ENCODE data around the gene BHLHA9.
"Not testable (repeated sequence)": the region's sequence is repeated elsewhere in the genome, so short reads cannot be mapped to it uniquely, and the experiment has no call there.

BHLHA9 gene

DNA sequence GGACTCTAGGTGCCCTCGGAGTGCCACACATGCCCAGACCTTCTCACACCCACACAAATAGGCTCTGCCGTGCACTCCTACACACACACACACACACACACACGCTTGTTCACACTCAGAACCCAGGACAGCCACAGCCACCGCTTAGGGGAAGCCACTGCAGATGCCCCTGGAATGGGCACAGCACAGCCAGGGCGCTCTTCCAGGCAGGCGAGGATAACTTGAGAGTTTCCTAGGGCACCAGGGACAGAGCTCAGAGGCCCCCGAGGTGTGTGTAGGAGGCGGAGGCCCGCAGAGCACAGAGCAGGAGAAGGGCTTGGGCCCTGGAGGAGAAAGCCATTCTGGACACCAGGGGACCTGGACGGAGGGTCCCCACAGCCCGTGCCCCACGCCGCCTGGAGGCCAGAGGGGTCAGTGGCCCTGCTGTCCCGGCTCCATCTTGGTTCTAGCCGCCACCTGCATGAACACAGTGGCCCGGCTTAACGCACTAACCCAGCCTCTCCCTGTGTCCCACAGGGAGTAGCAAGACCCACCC lies 30.2 kb downstream of the BHLHA9 start:
- DNase-seq (ENCODE audit: low spot score) (no peak), FAIRE-seq (no peak)

GRCh38 chr17:1301546-1301945 lies 31.3 kb downstream of the BHLHA9 start:
- FAIRE-seq (no peak), DNase-seq (ENCODE audit: low spot score) (no peak)

DNA sequence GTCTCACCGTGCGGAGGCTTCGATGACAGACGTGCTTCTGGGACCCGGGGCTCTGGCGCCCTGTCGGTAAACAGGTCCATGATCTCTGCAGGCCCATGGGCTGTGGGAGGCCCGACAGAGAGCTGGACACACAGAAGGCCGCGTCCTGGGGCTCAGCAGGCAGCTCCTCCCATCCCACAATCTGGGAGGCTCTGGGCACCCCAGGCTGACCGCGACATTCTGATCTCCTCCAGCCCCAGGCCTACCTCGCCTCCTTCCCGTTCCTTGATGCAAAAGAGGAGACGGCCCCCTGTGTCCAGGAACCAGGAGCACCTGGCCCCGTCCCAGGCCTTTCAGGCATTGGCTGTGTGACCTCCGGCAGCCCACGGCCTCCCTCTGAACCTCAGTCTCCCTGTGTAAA lies 32.5 kb downstream of the BHLHA9 start:
- no peak for FAIRE-seq

GRCh38 chr17:1304522-1304921 lies 34.3 kb downstream of the BHLHA9 start:
- no peak for FAIRE-seq
- DNase-seq (ENCODE audit: low spot score): no peak

More for the DNA sequence above, 32.5 kb downstream of the BHLHA9 start:
- DNase-seq (ENCODE audit: low spot score): no peak

DNA sequence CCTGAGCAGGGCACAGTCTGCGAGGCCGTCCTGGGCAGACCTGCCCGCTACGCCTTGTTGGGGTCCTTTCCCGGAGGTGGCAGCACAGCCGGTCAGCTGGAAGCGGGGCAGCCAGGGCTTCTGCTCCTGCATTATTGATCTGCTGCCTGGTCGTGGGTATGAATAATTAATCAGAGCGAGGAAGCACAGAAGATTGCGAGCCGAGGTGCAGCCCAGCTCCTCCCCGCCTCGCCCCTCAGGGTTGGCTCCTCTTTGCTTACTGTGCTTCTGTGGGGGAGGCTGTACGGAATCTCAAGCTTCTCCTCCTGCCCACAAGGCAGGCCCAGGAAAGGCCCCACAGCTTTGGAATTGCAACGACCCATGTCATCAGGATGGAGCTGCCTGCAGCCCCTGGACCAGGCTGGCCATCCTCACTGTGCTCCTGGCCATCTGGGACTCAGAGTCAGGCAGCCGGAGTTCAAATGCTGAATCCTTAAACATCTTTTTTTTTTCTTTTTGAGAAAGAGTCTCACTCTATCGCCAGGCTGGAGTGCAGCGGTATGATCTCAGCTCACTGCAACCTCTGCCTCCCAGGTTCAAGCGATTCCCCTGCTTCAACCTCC lies 34.8 kb downstream of the BHLHA9 start:
- FAIRE-seq (no peak), DNase-seq (ENCODE audit: low spot score) (no peak)

DNA sequence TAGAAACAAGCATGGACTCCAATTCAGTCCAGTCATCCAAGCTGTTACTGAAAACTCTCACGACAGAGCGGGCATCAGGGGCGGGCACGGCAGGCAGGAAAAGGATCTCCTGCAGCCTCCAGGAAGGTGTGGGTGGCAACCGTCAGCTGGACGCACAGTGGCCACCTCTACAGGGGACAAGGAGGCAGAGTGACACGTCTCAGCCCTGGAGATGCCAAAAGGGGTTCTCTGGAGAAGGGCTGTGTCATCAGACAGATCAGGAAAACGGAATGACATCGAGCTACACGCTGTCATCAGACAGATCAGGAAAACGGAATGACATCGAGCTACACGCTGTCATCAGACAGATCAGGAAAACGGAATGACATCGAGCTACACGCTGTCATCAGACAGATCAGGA lies 37.6 kb downstream of the BHLHA9 start:
- not testable (repeated sequence) for DNase-seq (ENCODE audit: low spot score); FAIRE-seq

DNA sequence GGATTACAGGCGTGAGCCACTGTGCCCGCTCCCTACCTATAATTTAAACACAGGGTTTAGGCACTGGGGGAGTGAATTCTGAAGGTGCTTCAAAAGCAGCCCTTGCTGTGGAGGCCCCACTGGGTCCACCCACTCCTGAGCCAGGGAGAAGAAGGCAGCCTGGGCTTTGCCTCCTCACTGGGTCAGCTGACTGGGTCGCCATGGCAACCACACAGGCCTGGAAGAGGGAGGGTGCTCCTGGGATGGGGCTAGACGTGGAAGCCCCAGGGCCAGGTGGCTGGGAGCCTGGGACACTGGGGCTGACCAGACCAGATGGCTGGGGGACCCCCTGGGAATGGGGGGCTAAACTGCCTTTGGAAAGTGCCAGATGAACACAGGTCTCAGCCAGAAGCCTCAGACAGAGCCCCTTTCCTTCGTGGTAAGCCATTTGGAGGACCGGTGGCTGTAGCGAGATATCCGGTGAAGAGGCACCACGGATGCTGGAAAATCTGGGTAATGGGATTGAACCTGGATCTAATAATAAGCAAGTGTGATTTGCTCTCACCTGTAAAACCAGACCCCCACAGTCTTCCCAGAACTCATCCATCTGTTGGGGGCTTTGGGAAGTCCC lies 42.1 kb downstream of the BHLHA9 start:
- FAIRE-seq: no peak
- no peak for DNase-seq (ENCODE audit: low spot score)

DNA sequence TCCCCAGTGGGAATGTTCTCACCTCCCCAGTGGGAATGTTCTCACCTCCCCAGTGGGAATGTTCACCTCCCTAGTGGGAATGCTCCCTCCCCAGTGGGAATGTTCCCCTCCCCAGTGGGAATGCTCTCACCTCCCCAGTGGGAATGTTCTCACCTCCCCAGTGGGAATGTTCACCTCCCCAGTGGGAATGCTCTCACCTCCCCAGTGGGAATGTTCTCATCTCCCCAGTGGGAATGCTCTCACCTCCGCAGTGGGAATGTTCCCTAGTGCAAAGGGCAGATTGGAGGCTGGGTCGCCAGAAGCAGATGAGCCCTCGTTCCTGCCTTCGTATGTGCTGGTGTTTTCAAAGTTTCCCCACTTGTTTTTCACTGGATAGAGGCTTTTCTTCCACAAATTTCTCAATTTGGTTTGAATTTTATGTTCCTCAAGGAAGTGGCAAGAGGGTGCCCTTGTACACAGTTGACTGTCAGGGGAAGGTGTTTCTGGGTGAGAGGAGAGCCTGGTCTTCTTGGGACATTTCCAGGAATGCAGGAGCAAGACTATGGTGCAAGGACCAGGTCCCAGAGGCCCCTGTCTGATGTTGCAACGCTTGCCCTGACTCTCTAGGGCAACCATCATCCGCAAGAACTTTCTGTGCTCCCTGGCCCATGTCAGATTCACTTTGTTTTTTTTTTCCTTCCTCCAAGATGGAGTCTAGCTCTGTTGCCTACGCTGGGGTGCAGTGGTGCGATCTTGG lies 43.2 kb downstream of the BHLHA9 start:
- DNase-seq (ENCODE audit: low spot score) (no peak), FAIRE-seq (no peak)

- DNase-seq (ENCODE audit: low spot score): no peak
- no peak for FAIRE-seq
These were observed 45.2 kb downstream of the BHLHA9 start for GRCh38 chr17:1315409-1315808.

DNA sequence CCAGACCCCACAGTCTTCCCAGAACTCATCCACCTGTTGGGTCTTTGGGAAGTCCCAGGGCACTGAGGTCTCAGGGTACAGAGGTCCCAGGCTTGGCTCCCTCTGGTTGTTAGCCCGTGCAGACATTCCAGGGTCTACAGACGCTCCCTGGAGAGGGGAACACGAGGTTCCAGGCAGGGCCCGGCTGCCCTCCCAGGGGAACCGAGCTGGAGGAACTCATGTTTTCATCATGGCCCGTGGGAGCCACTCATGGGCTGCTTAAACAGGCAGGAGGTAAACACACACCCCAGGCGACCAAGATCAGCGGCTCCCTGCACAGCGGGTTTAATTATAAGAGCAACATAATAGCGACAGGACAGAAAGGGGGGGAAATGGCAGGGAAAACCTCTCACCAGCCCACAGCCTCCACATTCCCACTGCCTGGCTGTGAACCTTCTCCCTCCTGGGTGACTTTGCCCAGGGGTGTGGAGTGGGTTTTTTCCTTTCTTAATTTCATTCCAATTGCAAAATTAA lies 45.7 kb downstream of the BHLHA9 start:
- no peak for DNase-seq (ENCODE audit: low spot score)
- no peak for FAIRE-seq
